Epithelial cell of proximal tubule (primary cell): ENCODE data around the gene FER. TPM values are rescaled to one million over a fixed set of nuclear protein-coding genes. Genes with fewer than 3 reads are reported as not detected.

Source experiments
- DNase-seq: peaks from one replicate; pipeline ENCODE4 v3.0.0-alpha.2; 2011; ENCODE audit warnings: low read depth
- H3K4me3 ChIP-seq: 2 replicates; pipeline ENCODE4 v1.5.1; 2011; ENCODE audit warnings: low read depth, mild to moderate bottlenecking, low read length
- total RNA-seq: library from RNA; depleted of rRNA; stranded (reverse); fragments of >200 nt; gene quantifications from 2 replicates; pipeline ENCODE4 v1.2.3, GENCODE V29; 2015
- TF ChIP-seq, protein P1 (sequence below): conservative IDR thresholded peaks from 2 replicates; pipeline ENCODE4 v1.5.1; 2012; ENCODE audit warnings: low read depth, mild to moderate bottlenecking, low read length

Gene FER
- total RNA-seq, 1 donor from 2014 or later, result 10.1 TPM

DNA sequence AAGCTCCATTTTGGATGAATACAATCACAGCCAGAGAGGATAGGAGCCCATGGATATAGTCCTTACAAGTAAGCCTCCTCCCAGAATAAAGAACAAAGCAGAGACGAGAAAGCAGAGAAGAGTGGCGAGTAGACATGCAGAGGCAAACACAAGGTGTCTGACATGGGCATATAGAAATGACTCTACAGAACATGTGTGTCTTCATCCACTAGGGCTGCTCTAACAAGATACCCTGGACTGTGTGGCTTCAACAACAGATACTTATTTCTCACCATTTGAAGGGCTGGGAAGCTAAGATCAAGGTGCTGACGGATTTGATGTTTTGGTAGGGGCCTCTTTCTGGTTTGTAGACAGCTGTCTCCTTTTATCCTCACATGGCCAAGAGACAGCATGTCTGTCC, 32.3 kb upstream of the FER start:
- TF ChIP-seq, protein P1, sequence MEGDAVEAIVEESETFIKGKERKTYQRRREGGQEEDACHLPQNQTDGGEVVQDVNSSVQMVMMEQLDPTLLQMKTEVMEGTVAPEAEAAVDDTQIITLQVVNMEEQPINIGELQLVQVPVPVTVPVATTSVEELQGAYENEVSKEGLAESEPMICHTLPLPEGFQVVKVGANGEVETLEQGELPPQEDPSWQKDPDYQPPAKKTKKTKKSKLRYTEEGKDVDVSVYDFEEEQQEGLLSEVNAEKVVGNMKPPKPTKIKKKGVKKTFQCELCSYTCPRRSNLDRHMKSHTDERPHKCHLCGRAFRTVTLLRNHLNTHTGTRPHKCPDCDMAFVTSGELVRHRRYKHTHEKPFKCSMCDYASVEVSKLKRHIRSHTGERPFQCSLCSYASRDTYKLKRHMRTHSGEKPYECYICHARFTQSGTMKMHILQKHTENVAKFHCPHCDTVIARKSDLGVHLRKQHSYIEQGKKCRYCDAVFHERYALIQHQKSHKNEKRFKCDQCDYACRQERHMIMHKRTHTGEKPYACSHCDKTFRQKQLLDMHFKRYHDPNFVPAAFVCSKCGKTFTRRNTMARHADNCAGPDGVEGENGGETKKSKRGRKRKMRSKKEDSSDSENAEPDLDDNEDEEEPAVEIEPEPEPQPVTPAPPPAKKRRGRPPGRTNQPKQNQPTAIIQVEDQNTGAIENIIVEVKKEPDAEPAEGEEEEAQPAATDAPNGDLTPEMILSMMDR, result no peak

GRCh38 chr5:108720391-108720790, 27.3 kb upstream of the FER start:
- DNase-seq, result no peak
- no peak overlapping the region for H3K4me3 ChIP-seq
- TF ChIP-seq, protein P1, result no peak

More for the DNA sequence above, 32.3 kb upstream of the FER start:
- DNase-seq, result no peak
- no peak overlapping the region for H3K4me3 ChIP-seq

DNA sequence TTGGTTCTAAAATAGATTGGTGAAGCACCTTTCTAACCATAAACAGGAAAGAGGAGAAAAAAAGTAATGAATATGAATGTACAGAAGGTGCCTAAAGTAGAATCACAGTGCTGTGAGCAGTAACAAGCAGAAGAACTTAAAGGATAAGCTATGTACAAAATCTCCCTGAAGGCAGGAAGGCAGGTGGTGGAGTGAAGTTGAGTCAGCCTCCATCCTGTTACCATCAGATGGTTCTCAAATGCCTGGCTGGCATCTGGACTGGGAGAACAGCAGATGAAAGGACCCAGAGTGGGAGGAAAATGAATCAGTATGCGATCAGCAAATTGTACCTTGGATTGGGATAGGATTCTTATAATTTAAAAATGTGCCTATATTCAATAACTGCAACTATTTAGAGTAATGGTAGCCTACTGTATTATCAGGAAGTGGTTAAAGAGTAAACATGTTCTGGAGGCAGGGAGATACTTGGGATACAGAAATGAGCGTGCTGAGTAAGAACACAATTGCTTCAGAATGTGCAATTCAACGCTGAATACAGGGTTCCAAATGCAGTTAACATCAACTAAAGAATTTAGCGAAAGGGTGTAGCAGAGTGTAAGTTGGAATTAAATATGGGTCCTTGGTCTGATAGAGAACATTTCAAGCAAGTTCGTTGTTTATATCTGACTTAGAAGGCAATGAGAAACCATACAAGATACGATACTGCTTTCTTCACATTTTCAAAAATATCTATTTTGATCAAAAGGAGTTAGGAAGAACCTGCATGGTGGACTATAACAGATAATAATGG, 21.1 kb upstream of the FER start:
- H3K4me3 ChIP-seq, result no peak overlapping the region
- TF ChIP-seq, protein P1, result no peak
- no peak for DNase-seq

DNA sequence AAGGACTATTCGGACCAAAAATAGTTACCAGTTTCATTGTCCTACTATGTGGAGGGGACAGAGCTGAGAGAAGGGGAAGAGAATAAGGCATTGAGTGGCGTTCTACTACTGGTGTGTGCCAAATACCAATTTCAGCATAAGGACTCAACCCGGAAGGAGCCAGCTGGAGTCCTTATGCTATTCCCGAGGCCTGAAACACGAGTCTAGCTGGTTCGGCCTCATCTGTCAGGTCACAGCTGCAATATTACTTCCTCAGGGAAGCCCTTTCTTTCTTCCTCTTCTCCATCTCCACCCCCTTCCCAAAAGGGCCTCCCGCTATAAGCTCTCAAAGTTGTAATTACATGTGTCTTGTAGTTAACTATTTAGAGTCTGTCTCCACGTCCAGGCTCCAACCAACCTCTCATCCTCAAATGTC, 20.5 kb upstream of the FER start:
- DNase-seq, result no peak
- TF ChIP-seq, protein P1, result no peak
- peak overlapping the region; percentile 71 for H3K4me3 ChIP-seq

GRCh38 chr5:108727651-108728565, 19.8 kb upstream of the FER start:
- TF ChIP-seq, protein P1, result no peak
- no peak for DNase-seq
- H3K4me3 ChIP-seq, result peak overlapping the region; percentile 71

DNA sequence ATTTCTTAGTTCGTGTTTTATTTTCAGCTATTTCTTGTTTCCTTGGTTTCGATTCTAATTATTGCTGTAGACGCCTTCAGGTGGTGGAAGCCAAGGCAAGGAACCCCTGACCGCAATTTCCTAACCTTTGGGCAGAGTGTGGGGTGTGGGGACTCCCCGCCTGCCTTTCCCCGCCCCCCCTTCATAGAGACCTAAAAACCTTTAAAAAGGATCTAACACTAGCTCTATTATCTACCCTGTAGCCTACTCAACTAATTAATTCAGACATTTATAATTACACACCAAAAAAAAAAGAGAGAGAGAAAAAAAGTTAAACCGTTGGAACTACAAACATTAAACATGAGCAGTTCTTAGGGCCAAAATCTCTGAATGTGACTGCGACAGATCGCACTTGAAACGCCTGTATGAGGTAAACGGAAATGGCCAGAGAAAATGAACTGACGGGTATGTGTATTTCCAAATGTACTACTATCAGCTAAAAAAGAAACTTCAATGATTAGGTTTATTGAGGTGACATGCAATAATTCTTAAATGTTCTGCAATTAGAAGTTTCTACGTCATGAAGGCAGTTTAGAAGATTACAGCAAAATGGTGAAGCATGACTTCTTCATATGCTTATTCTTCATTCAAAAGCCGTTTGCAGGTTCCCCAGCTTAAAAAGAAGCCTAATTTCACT, 19.0 kb upstream of the FER start:
- no peak for DNase-seq
- peak overlapping the region; percentile 71 for H3K4me3 ChIP-seq
- TF ChIP-seq, protein P1, result no peak
